NK-92 (cell line): ENCODE results near the gene DLK2.
"Not testable (repeated sequence)": the region's sequence is repeated elsewhere in the genome, so short reads cannot be mapped to it uniquely, and the experiment has no call there.

Experiments
- DNase-seq: peaks from one replicate; lab custom pipeline; 2025; ENCODE audit not compliant: unreplicated experiment; lab: John Stamatoyannopoulos, UW

Gene DLK2, protein sequence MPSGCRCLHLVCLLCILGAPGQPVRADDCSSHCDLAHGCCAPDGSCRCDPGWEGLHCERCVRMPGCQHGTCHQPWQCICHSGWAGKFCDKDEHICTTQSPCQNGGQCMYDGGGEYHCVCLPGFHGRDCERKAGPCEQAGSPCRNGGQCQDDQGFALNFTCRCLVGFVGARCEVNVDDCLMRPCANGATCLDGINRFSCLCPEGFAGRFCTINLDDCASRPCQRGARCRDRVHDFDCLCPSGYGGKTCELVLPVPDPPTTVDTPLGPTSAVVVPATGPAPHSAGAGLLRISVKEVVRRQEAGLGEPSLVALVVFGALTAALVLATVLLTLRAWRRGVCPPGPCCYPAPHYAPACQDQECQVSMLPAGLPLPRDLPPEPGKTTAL

DNA sequence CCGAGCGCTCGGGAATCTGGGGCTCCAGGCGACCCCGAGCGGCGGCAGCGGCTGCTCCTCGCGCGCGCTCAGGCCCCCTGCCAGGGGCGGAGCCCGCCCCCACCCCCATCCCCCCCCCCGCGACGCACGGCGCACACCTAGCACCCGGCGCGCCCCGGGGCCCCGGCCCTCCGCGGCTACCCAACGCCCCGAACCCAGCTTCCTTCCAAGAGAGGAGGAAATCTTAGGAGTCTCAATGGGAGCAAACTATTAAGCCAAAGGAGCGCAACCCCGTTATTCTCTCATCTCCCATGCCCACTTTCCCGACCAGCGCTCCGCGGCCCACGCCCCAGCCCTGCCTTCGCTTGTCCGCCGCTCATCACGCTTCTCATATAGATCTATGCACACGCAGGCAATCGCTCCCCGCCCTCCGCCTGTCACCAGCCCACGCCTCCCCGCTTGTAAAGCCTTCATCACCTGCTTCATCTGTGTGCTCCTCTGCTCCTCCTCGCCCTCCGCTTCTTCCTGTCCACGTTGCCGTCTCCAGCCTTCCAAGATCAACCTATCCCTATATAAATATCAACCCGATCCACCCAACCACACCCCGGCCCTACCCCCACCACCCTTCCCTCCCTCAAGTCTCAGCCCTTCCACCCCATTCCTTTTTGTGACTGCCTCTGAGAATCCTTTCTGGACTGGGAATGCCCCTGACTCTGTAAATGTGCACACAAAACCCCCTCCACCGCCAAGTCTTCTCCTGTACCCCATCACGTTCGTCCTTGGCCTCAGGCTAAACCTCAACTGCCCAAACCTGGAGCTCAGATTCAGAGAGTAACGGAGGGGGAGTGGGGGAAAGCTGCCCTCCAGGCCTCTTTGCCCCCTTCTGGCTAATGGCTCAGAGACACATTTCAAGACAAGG is at the start of gene DLK2:
Gene DLK2, minus strand, starts transcription at position 18 of the 898 bp plus-strand sequence. CDS start 723 bp downstream, outside the sequence.
- DNase-seq: no peak

DNA sequence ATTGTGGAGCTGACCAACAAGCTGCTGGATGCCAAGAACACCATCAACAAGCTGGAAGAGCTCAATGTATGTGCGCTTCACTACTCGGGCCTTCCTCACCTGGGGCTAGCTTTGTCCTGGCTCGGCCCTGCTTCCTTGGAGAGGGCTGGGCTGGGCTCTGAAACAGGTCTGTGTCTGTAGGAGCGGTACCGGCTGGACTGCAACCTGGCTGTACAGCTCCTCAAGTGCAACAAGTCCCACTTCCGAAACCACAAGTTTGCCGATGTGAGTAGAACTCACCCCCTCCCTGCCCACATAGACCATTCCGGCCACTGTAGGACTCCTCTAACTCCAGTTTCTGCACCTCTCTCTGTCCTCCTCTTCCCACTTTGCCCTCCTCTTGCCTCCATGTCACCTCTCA is 48.1 kb upstream of the DLK2 start:
- DNase-seq: no peak

DNA sequence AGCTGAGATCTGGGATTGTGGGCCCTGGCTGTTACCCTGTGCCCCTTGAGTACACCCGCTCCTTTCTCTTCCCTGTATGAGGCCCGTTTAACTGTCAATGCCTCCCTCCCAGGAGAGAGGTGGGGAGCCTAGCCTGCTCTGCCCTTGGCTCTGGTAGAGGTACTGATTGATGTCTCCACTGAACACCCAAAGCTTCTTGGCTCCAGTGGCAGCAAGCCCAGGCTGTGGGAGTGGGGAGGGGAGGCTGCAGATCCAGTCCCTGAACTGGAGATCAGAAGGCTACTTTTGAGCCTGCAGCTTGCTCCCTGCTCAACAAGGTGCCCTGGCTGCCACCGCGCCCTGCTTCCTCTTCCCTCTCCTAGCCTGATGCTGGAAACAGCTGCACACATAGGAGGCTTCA is 47.3 kb upstream of the DLK2 start:
- no peak for DNase-seq

DNA sequence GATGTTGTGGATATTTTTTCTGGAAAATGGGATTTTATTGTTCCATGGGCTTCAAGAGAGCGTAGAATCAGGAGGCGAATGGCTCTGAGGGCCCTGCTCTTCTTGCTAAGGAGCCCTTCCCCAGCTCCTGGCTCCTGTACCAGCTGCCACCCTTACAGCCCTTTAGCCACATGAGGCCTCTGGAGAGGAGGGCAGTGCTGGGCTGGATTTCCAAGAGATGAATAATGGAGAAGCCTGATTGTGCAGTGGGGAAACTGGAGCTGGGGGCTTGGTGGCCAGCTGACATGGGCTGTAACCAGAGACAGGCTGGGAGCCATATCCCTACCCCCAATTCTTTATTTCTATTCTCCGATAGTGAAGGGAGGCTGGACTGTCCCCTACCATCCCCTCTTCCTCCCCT is 45.6 kb upstream of the DLK2 start:
- DNase-seq: no peak

DNA sequence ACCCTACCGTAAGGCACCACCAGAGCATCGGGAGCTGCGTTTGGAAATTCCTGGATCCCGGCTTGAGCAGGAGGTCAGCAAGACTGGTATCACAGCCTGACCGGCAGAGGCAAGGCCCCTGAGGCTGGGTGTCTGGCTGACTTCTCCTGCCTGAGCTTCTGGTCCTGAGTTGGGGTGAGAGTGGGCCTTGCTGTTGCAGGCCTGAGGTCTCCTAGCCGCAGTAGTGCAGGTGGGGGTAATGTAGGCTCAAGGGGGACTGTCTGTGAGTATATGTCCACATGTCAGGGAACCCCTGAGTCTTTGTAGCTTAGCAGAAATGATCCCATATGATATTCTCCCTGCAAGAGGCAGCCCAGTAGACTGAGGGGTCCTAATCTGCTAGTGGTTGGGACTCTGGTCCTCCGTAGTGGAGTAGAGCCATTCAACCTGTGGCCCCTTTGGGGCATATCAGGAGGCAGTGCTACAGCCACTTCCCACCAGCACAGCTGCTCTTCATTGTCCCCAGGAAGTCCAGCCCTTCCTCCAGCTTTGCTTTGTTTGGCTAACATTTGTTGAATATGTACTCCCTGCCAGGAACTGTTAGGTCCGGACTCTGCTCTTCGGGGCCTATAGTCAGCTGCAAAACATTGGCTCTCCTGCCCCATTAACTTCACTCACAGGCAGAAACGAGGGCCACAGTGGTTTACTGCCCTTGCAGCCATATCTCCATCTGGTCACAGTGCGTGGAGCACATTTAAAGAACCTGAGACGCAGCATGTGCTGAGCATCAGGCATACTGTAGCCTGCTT is 43.9 kb upstream of the DLK2 start:
- no peak for DNase-seq

DNA sequence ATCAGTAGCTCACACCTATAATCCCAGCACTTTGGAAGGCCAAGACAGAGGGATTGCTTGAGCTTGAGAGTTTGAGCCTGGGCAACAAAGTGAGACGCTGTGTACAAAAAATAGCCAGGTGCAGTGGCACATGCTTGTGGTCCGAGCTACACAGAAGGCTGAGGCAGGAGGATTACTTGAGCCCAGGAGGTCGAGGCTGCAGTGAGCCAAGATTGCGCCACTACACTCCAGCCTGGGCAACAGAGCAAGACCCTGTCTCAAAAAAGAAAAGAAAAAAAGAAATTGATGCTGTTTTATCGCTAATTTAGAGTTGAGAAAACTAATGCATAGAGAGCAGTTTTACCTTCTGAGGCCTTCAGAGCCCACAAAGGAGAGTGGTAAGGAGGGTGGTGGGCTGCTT is 42.9 kb upstream of the DLK2 start:
- not testable (repeated sequence) for DNase-seq

DNA sequence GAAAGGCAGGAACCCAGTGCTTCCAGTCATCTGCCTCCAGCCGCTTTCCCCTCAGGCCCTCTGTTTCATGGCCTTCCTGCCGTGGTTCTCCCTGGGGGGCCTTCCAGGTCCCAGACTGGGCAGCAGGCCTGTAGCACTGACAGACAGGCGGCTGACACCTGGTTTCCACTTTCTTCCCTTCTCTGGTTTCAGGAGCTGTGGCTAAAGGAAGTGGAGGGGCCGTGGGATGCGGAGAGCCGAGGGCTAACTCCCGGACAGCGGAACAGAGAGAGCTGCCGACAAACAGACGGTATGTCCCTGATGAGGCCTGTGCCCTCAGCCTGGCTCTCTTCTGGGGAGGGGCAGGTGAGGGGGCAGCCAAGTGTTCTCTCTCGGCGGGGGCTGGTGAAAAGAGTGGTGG is 42.3 kb upstream of the DLK2 start:
- DNase-seq: no peak

DNA sequence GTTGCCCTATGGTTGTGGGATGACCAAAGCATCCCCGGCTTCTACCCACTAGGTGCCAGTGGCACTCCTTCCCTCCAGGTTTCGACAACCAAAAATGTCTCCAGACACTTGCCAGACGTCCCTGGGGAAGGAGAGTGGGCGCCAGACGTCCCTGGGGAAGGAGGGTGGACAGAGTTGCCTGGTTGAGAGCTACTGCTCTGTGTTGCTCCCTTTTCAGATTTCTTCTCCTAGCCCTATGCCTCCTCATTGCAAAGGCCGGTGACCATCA is 41.7 kb upstream of the DLK2 start:
- DNase-seq: no peak

DNA sequence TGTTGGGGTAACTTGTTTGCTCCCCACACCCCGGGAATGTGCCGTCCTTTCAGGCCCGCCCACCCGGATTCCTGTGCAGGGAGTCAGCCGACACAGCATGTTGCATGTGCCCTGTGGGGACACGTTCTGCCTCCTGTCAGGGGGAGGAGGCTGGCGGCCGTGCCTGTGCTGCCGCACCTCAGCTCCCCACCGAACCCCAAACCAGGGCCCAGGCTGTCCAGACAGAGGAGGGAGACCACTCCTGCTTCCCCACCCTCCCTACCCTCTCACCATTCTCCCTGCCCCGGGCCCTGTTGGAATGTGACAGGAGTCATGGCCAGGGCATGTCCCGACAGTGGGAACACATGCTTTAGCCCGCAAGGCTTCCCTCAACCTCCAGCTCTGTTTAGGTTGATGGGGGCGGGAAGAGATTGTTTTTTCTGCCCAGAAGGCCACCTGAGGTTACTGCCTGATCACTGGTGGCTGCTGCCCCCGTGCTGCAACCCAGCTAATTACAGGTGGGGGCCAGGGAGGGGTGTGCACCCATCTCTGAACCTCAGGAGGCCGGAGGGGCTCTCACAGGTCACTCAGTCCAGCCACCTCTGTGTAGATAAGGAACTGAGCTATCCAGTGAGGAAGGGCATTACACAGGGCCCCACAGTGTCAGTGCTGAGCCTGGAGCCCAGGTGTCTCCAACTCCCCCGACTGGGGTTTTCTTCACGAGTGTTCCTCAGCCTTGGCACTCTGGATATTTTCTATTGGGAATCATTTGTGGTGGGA is 41.2 kb upstream of the DLK2 start:
- no peak for DNase-seq

DNA sequence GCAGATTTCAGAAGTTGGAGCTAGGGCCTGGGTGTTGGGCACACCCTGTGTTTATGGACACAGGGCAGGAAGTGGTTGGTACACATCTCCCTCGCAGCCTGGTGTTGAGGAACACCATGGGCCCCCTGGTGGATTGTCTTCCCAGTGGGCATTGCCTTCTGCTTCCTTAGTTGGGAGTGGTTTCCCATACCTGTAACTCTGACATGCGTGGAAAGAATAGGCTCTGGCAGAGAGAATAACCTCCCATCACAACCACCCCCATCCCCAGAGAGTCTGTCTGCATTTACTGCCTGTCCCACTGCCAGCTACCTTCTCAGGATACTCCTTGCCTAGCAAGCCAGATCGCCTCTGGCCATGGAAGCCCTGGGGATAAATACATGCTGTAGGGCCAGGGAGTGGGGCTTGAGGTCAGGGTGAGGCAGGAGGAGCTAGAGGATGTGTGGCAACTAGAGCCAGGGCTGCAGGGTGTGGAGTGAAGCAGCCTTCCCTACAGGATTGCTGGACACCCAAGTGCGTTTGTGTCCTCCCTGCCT is 40.1 kb upstream of the DLK2 start:
- DNase-seq: no peak

DNA sequence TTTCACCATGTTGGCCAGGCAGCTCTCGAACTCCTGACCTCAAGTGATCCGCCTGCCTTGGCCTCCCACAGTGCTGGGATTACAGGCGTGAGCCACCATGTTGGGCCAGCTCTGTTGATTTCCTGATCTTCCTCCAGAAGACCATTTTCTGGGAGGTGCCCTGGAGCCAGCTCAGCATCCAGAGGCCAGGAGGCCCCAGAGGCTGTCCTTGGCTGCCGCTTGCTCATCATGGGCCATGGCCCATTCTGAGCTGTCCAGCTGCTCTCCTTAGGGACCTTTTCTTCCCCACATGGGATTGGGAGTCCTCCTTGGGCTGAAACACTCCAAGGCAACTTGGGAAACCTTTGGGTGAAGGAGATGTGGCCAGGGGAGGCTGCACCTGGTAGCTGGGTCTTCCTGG is 39.4 kb upstream of the DLK2 start:
- DNase-seq: no peak

DNA sequence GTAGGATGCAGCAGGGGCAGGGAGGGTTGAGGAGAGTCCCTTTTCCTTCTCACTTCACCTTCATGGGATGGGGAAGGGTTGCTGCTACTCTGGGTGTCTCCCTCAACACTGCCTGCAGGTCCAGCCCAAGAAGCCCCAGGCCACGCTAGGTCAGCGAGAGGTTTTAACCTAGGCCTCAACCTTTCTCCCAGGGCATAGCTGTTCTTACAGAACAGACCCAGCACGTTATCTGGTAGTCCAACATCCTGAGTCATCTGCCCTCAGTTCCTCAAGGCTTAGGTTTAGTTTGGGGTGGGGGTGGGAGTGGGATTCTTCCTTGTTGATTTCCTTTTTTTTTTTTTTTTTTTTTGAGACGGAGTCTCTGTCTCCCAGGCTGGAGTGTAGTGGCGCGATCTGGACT is 39.0 kb upstream of the DLK2 start:
- DNase-seq: no peak

DNA sequence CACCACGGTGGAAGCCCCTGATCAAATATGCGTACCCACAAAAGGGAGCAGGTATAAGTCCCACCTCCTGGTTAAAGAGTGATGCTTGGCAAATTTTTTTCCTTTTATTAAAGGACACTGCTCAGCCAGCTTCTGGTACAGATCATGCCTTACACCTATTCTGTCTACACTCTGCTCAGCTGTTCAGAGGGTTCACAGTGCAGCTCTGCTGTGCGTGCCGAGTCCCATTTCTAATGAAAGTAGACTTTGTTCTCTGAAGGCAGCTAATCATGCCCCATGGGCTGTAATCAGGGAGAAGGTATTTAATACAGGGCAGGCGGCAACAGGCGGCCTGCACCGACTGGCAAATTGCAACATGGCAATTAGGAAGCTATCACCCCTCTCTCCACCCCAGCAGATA is 38.5 kb upstream of the DLK2 start:
- no peak for DNase-seq

DNA sequence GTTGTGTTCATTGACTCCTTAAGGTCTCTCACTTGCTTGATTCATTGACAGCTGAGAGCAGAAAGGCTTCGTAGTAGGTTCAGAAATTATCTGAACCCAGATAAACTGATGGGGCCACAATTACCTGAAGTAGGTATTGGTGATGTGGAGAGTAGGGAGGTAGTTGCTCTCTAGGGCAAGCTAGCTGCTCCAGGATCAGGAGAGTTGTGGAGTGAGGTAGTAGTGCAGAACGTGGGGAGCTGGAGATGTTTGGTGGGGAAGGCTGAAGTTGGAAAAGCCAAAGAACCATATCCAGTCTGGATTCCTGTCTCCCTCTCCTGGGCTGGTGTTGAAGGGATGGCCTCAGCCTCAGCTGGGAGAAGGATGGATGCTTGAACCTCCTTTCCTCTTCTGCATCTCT is 37.9 kb upstream of the DLK2 start:
- DNase-seq: no peak

DNA sequence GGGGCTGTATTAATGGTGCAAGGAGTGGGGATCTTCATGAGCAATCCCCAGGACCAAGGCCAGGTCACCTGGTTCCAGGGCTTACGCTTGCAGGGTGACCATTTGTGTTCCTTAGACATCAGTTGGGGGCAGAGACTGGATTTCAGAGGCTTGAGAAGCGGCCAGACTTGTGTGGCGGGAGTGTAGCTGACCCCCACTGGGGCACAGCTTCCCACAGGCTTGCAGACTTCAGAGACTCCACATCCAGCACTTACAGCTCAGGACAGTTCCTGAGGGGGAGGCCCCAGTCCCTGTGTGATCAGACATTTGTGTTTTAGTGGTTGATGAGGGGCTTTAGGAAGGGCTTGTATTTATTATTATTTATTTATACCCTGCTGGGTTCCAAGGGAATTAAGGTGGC is 37.3 kb upstream of the DLK2 start:
- DNase-seq: no peak

DNA sequence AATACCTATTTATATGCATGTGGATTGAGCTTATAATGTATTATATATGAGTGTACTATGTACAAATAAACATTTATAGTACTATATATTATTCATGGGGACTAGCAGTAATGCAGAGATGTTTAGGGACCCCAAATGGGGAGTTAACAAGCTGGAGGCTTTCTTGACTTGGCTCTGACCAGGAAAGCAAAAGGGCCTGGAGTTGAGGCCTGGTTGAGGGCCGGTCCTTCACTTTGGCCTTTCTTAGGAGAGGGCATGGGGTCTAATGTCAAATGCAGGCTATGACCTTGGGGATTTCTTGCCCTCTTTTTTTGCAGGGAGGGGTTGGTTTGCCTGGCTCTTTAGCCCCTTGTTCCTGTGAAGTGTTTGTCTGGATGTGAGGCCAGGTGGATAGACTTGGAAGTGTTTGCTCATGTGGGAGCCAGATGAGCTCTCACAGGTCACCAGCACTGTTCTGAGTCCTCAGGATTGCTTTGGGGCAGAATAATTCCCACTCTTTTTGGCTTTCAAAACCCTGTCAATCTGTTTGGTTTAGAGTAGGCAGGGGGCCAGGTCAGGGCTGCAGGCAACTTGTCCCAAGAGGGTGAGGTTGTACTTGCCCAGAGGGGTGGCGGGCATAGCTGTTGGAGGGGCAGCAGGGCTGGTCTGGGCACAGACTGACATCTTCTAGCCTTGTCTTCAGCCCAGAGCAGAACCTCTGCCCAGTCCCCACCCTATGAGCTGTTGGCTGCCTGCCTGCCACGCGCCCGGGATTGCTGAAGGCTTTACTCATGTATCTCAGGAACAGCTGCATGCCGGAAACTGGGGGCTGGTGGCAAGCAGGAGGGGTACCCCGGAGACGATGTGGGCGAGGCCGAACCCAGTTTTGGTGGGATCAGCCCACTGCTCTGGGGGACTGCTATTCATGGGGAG is 36.7 kb upstream of the DLK2 start:
- no peak for DNase-seq

DNA sequence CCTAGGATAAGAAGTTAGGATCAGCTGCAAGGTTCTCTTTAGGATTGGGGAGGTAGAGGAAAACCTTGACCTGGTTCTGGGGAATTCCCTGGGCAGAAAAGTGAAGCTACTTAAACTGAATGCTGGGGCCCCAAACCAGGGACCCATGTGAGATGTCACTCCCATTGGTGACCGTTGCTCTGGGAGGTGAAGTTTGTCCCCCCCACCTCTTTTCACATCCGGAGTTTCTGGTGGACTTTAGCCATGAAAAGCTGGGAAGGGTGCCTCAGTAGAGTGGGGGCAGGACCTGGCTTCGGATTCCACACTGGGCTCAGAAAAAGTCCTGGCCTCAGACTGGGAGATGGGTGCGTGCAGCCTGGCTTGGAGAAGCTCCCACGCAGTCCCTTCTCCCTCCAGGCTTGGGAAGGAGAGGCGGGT is 35.2 kb upstream of the DLK2 start:
- no peak for DNase-seq

DNA sequence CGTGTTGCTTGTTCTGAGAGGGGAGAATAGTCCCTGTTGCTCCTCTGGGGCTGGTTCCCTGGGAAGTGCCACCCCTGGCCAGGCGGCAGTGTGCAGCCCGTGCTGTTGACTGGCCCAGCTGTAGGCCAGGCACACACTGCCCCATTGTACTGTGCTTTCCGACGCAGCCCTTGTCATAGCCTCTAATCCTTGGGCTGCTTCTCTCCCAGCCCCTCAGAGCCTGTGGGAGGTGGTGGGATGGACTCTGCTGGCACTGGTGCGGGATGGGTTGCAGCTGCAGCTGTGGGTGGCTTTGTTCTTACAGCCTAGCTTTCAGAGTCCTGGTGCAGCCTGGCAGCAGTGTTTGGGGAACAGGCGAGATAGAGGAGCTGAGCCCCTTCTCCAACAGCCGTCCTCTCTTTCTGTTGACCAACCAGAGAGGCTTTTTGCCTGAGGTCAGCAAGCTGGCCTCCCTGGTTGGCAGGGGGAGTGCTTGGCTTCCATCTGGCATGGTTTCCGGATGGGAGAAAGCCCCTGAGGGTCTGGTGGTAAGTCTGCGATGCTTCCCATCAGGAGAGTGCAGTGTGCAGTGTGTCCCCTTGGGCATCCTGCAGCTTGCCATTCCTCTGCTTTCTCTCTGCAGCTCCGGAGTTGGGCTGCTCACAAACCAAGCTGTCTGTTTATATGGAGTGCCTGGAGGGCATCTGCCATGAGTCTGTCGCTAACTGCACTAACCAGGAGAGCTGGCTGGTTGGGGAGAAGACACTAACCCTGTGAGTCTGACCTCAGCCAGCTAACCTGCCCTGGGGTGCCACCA is 34.1 kb upstream of the DLK2 start:
- no peak for DNase-seq
